IMR-90 (cell line): Measurements from ENCODE around the gene TMEM135. TPM values are rescaled to one million over a fixed set of nuclear protein-coding genes. Genes with fewer than 3 reads are reported as not detected.

ENCODE experiments used
- ATAC-seq: fragments of 200-7000 bp; cut with Tn5 transposase; 2 replicates; pipeline ENCODE4 v1.9.1; 2020; ENCODE audit warnings: low read depth, mild to moderate bottlenecking, moderate library complexity
- BruUV-seq: library from RNA; stranded (reverse); fragments of 400-500 nt; replicated peaks from 2 replicates; lab custom pipeline; 2021; lab: Mats Ljungman, UMichigan
- CTCF ChIA-PET: fragments of 300-600 bp; formaldehyde crosslinking; extraction: SDS; loops from one replicate; lab custom pipeline; 2021; ENCODE audit warnings: antibody characterized with exemption; lab: Yijun Ruan, JAX
- POLR2A ChIA-PET: fragments of 300-600 bp; sonication (Branson Sonifier 250); formaldehyde crosslinking; loops from one replicate; lab custom pipeline; 2022; ENCODE audit warnings: antibody characterized with exemption; ENCODE audit not compliant: unreplicated experiment; lab: Charles Lee
- DNase-seq: peaks from one replicate; pipeline ENCODE4 v3.0.0; 2013
- H2AFZ ChIP-seq: replicated peaks from 2 replicates; pipeline ENCODE3; 2013; ENCODE audit warnings: low read length, mild to moderate bottlenecking; ENCODE audit not compliant: poor library complexity
- H2AK5ac ChIP-seq: 2 replicates; pipeline ENCODE4 v1.6.1; 2013; ENCODE audit warnings: low read depth, low read length, inconsistent platforms
- H2AK9ac ChIP-seq: replicated peaks from 2 replicates; pipeline ENCODE3; 2013; ENCODE audit warnings: mild to moderate bottlenecking, low read depth, low read length, moderate library complexity; ENCODE audit not compliant: poor library complexity
- H2BK120ac ChIP-seq: 2 replicates; pipeline ENCODE4 v1.6.1; 2013; ENCODE audit warnings: low read depth, low read length, inconsistent platforms
- H2BK15ac ChIP-seq: 3 replicates; pipeline ENCODE4 v1.6.1; 2013; ENCODE audit warnings: low read depth, low read length, inconsistent platforms
- H2BK20ac ChIP-seq: 2 replicates; pipeline ENCODE4 v1.6.1; 2013; ENCODE audit warnings: low read depth, mild to moderate bottlenecking, inconsistent platforms, low read length, moderate library complexity
- H2BK5ac ChIP-seq: 2 replicates; pipeline ENCODE4 v1.6.1; 2013; ENCODE audit warnings: mild to moderate bottlenecking, low read depth, low read length, inconsistent platforms; ENCODE audit not compliant: poor library complexity, severe bottlenecking
- H3K14ac ChIP-seq: replicated peaks from 2 replicates; pipeline ENCODE4 v1.6.1; 2013; ENCODE audit warnings: low read depth, low read length, inconsistent platforms
- H3K18ac ChIP-seq: 2 replicates; pipeline ENCODE4 v1.6.1; 2013; ENCODE audit warnings: low read depth, low read length, control low read depth
- H3K23ac ChIP-seq: 2 replicates; pipeline ENCODE4 v1.6.1; 2013; ENCODE audit warnings: low read depth, low read length, inconsistent platforms
- H3K27ac ChIP-seq: 2 replicates; pipeline ENCODE4 v1.5.1; 2013; ENCODE audit warnings: mild to moderate bottlenecking, control low read depth, low read length; ENCODE audit not compliant: insufficient read depth
- H3K27me3 ChIP-seq: 2 replicates; pipeline ENCODE4 v1.6.1; 2013; ENCODE audit warnings: low read length; ENCODE audit not compliant: control insufficient read depth, insufficient read depth
- H3K36me3 ChIP-seq: 2 replicates; pipeline ENCODE4 v1.6.1; 2013; ENCODE audit warnings: low read length, mixed read lengths; ENCODE audit not compliant: control insufficient read depth, insufficient read depth
- H3K4ac ChIP-seq: 2 replicates; pipeline ENCODE4 v1.6.1; 2013; ENCODE audit warnings: low read depth, low read length, inconsistent platforms
- H3K4me1 ChIP-seq: 2 replicates; pipeline ENCODE4 v1.6.1; 2013; ENCODE audit warnings: low read length, mixed read lengths; ENCODE audit not compliant: control insufficient read depth, insufficient read depth
- H3K4me2 ChIP-seq: 2 replicates; pipeline ENCODE4 v1.6.1; 2013; ENCODE audit warnings: low read depth, mild to moderate bottlenecking, control low read depth, low read length, moderate library complexity
- H3K4me3 ChIP-seq: 2 replicates; pipeline ENCODE4 v1.5.1; 2013; ENCODE audit warnings: low read depth, mild to moderate bottlenecking, control low read depth, low read length, moderate library complexity; ENCODE audit not compliant: insufficient read depth
- H3K56ac ChIP-seq: 2 replicates; pipeline ENCODE4 v1.6.1; 2013; ENCODE audit warnings: low read length, inconsistent platforms; ENCODE audit not compliant: insufficient read depth; ENCODE audit errors: extremely low read depth
- H3K79me1 ChIP-seq, 2 experiments: 2 replicates each; pipeline ENCODE4 v1.6.1; 2013; ENCODE audit warnings: low read length in 2 of 2, inconsistent platforms in 1 of 2, low read depth in 1 of 2
- H3K9ac ChIP-seq: 2 replicates; pipeline ENCODE4 v1.6.1; 2013; ENCODE audit warnings: low read depth, low read length, control low read depth
- H3K9me1 ChIP-seq: 2 replicates; pipeline ENCODE4 v1.6.1; 2013; ENCODE audit warnings: low read length, inconsistent platforms; ENCODE audit not compliant: insufficient read depth
- H3K9me3 ChIP-seq: 2 replicates; pipeline ENCODE4 v1.6.1; 2013; ENCODE audit warnings: low read length; ENCODE audit not compliant: control insufficient read depth, insufficient read depth
- H4K20me1 ChIP-seq: 2 replicates; pipeline ENCODE4 v1.6.1; 2013; ENCODE audit warnings: low read length, inconsistent platforms; ENCODE audit not compliant: insufficient read depth
- H4K5ac ChIP-seq: 2 replicates; pipeline ENCODE4 v1.6.1; 2013; ENCODE audit warnings: mild to moderate bottlenecking, low read depth, low read length, control low read depth
- H4K8ac ChIP-seq, 2 experiments: 2 replicates each; pipeline ENCODE4 v1.6.1; 2013; ENCODE audit warnings: low read depth in 2 of 2, low read length in 2 of 2, control low read depth in 1 of 2, inconsistent platforms in 1 of 2
- H4K91ac ChIP-seq: 2 replicates; pipeline ENCODE4 v1.6.1; 2013; ENCODE audit warnings: low read depth, low read length, inconsistent platforms; ENCODE audit not compliant: insufficient read depth
- BHLHE40 ChIP-seq: fragments of 150-350 bp; IDR thresholded peaks from 2 replicates; pipeline ENCODE4 v1.6.1; 2016; ENCODE audit warnings: mild to moderate bottlenecking, low read depth, low read length
- CEBPB ChIP-seq: IDR thresholded peaks from 2 replicates; pipeline ENCODE4 v1.6.1; 2012; ENCODE audit warnings: low read depth, low read length, improper control_type of control experiment
- CHD1 ChIP-seq: IDR thresholded peaks from 2 replicates; pipeline ENCODE4 v1.6.1; 2012; ENCODE audit warnings: low read depth, low read length, improper control_type of control experiment
- FOS ChIP-seq: fragments of 150-350 bp; IDR thresholded peaks from 2 replicates; pipeline ENCODE4 v1.6.1; 2016; ENCODE audit warnings: low read depth, low read length
- MAZ ChIP-seq: IDR thresholded peaks from 2 replicates; pipeline ENCODE4 v1.6.1; 2012; ENCODE audit warnings: low read depth, mild to moderate bottlenecking, low read length, improper control_type of control experiment, moderate library complexity, borderline replicate concordance
- MXI1 ChIP-seq: IDR thresholded peaks from 2 replicates; pipeline ENCODE4 v1.6.1; 2012; ENCODE audit warnings: low read depth, mild to moderate bottlenecking, low read length, moderate library complexity, borderline replicate concordance
- NFE2L2 ChIP-seq: fragments of 150-350 bp; IDR thresholded peaks from 2 replicates; pipeline ENCODE4 v1.6.1; 2016; ENCODE audit warnings: low read depth, mild to moderate bottlenecking, low read length
- POLR2A ChIP-seq: IDR thresholded peaks from 2 replicates; pipeline ENCODE4 v1.6.1; 2012; ENCODE audit warnings: mild to moderate bottlenecking, low read depth, low read length
- RAD21 ChIP-seq: IDR thresholded peaks from 2 replicates; pipeline ENCODE4 v1.6.1; 2012; ENCODE audit warnings: low read length, improper control_type of control experiment
- RCOR1 ChIP-seq: IDR thresholded peaks from 2 replicates; pipeline ENCODE4 v1.6.1; 2012; ENCODE audit warnings: mild to moderate bottlenecking, low read length, improper control_type of control experiment; ENCODE audit not compliant: insufficient replicate concordance
- RFX5 ChIP-seq: IDR thresholded peaks from 2 replicates; pipeline ENCODE4 v1.8.0; 2012; ENCODE audit warnings: low read depth, mild to moderate bottlenecking, low read length, moderate library complexity
- SMC3 ChIP-seq: fragments of 150-350 bp; IDR thresholded peaks from 2 replicates; pipeline ENCODE4 v1.6.1; 2016; ENCODE audit warnings: low read depth, mild to moderate bottlenecking, antibody characterized with exemption, low read length, moderate library complexity
- WGBS, 2 experiments: methylation state at CpG; one replicate each; pipeline versions ENCODE4 v1.1.5 to v1.1.7; 2013; ENCODE audit warnings: missing lambda C conversion rate in 2 of 2; ENCODE audit not compliant: insufficient read length in 1 of 2; ENCODE audit errors: extremely low coverage in 2 of 2; 5-methylcytosine and 5-hydroxymethylcytosine counted together
- dilution Hi-C: fragments of 300-500 bp; cut with HindIII; formaldehyde crosslinking; loops from one replicate; pipeline ENCODE4 v1.14.3; 2018; ENCODE audit warnings: low sequenced_read_pairs; ENCODE audit not compliant: unreplicated experiment
- in situ Hi-C: fragments of 300-500 bp; cut with MboI; formaldehyde crosslinking; loops from 3 replicates; pipeline ENCODE4 v1.14.3; 2019; ENCODE audit warnings: low sequenced_read_pairs, inconsistent platforms, mixed read lengths
- intact Hi-C: fragments of 100-400 bp; cut with micrococcal nuclease; formaldehyde crosslinking; loops from 2 replicates; pipeline ENCODE4 v1.10.0; 2022
- polyA plus RNA-seq, 3 experiments: library from polyadenylated mRNA; depleted of rRNA; stranded (reverse); fragments of >200 nt; gene quantifications; 2 replicates each; pipeline ENCODE4 v1.2.3, GENCODE V29; 2012; ENCODE audit warnings: low replicate concordance in 1 of 3
- total RNA-seq: library from RNA; depleted of rRNA; stranded (reverse); fragments of >200 nt; gene quantifications from 2 replicates; pipeline ENCODE4 v1.2.3, GENCODE V29; 2012
- TF ChIP-seq, protein P1 (sequence below): fragments of 150-350 bp; IDR thresholded peaks from 2 replicates; pipeline ENCODE4 v1.6.1; 2017; ENCODE audit warnings: mild to moderate bottlenecking, antibody characterized with exemption, low read length, low read depth
- TF ChIP-seq, protein P2 (sequence below): fragments of 150-350 bp; IDR thresholded peaks from 2 replicates; pipeline ENCODE4 v1.6.1; 2016; ENCODE audit warnings: low read depth, mild to moderate bottlenecking, low read length, moderate library complexity, borderline replicate concordance
- TF ChIP-seq, protein P3 (sequence below): conservative IDR thresholded peaks from 2 replicates; pipeline ENCODE4 v1.5.1; 2012; ENCODE audit warnings: mild to moderate bottlenecking, low read depth, low read length, improper control_type of control experiment

Gene TMEM135
- total and polyA plus RNA-seq, 2 of the 4 experiments (the other 2 are of a cell fraction): 3.9 to 5.9 TPM

DNA sequence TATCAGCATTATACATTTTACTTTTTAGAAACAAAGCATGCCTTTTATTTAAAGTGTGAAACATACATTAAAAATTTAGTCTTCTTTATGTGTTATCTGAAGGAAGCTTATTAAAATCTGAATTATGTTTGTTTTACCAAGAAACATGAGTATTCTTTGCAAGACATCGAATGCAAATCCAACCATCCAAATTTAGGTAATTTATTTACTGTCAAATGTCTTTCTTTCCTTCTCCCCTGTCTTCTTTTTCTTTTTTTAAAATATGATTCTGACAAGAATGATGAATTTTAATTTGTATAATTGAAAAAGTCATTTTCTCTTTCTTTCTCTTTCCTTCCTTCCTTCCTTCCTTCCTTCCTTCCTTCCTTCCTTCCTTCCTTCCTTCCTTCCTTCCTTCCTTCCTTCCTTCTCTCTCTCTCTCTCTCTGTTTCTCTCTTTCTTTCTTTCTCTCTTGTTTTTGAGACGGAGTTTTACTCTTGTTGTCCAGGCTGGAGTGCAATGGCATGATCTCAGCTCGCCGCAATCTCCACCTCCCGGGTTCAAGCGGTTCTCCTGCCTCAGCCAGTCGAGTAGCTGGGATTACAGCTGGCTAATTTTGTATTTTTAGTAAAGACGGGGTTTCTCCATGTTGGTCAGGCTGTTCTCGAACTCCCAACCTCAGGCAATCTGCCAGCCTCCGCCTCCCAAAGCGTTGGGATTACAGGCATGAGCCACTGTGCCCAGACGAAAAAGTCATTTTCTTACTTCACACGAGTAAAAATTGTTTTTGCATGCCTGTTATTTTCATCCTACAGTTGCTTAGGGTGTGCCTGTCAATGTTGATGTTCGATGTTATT, 157.5 kb downstream of the TMEM135 start:
- H2BK5ac ChIP-seq: no peak overlapping the region
- no peak overlapping the region for H3K23ac ChIP-seq
- no peak overlapping the region for H4K91ac ChIP-seq
- H3K27ac ChIP-seq: no peak overlapping the region
- H3K4me1 ChIP-seq: no peaks in the 10 kb centered on the region
- intact Hi-C loops (loop anchor here (5.0 kb wide), 1 partner anchor 87 kb away; no protein-coding TSS in a partner anchor), in situ Hi-C loops (no loop called here), dilution Hi-C loops (no loop called here)
- no peak overlapping the region for H2BK120ac ChIP-seq
- no peaks in the 10 kb centered on the region for H3K9me1 ChIP-seq
- no peaks in the 10 kb centered on the region for H3K27me3 ChIP-seq
- no peak overlapping the region for H2AK5ac ChIP-seq
- no TSS peak for BruUV-seq
- H3K14ac ChIP-seq: no peak overlapping the region
- H2AFZ ChIP-seq: no peak overlapping the region
- no peaks in the 10 kb centered on the region for H3K9me3 ChIP-seq
- H3K4me2 ChIP-seq: no peak overlapping the region
- no peak overlapping the region for H2AK9ac ChIP-seq
- ATAC-seq: no peak
- H3K4me3 ChIP-seq: no peak overlapping the region
- H2BK20ac ChIP-seq: no peak overlapping the region
- H4K20me1 ChIP-seq: no peaks in the 10 kb centered on the region
- no peak overlapping the region for H3K4ac ChIP-seq
- ChIA-PET POLR2A (no interaction called here), CTCF (no interaction called here)
- H2BK15ac ChIP-seq: no peak overlapping the region
- no peaks in the 10 kb centered on the region for H3K36me3 ChIP-seq
- no peak overlapping the region for H3K9ac ChIP-seq
- no peak for DNase-seq
- H3K56ac ChIP-seq: no peak overlapping the region
- H4K8ac ChIP-seq: no peak overlapping the region
- no peak overlapping the region for H4K5ac ChIP-seq
- 0 out of 4 replicates have a peak, but pooled peaks cover 0 to 2% of the 10 kb centered on the region in 2 experiments for H3K79me1 ChIP-seq
- WGBS, 2 experiments: 100% methylated on average over 1 of the region's 14 CpGs
- H3K18ac ChIP-seq: no peak overlapping the region
- TF ChIP-seq NFE2L2: no peak
- TF ChIP-seq, protein P1, sequence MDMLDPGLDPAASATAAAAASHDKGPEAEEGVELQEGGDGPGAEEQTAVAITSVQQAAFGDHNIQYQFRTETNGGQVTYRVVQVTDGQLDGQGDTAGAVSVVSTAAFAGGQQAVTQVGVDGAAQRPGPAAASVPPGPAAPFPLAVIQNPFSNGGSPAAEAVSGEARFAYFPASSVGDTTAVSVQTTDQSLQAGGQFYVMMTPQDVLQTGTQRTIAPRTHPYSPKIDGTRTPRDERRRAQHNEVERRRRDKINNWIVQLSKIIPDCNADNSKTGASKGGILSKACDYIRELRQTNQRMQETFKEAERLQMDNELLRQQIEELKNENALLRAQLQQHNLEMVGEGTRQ: no peak
- no peak for TF ChIP-seq RAD21
- TF ChIP-seq MXI1: no peak
- no peak for TF ChIP-seq RCOR1
- no peak for TF ChIP-seq RFX5
- TF ChIP-seq, protein P2, sequence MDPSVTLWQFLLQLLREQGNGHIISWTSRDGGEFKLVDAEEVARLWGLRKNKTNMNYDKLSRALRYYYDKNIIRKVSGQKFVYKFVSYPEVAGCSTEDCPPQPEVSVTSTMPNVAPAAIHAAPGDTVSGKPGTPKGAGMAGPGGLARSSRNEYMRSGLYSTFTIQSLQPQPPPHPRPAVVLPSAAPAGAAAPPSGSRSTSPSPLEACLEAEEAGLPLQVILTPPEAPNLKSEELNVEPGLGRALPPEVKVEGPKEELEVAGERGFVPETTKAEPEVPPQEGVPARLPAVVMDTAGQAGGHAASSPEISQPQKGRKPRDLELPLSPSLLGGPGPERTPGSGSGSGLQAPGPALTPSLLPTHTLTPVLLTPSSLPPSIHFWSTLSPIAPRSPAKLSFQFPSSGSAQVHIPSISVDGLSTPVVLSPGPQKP: no peak
- TF ChIP-seq MAZ: no peak
- TF ChIP-seq, protein P3, sequence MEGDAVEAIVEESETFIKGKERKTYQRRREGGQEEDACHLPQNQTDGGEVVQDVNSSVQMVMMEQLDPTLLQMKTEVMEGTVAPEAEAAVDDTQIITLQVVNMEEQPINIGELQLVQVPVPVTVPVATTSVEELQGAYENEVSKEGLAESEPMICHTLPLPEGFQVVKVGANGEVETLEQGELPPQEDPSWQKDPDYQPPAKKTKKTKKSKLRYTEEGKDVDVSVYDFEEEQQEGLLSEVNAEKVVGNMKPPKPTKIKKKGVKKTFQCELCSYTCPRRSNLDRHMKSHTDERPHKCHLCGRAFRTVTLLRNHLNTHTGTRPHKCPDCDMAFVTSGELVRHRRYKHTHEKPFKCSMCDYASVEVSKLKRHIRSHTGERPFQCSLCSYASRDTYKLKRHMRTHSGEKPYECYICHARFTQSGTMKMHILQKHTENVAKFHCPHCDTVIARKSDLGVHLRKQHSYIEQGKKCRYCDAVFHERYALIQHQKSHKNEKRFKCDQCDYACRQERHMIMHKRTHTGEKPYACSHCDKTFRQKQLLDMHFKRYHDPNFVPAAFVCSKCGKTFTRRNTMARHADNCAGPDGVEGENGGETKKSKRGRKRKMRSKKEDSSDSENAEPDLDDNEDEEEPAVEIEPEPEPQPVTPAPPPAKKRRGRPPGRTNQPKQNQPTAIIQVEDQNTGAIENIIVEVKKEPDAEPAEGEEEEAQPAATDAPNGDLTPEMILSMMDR: no peak
- no peak for TF ChIP-seq POLR2A
- TF ChIP-seq CEBPB: no peak
- no peak for TF ChIP-seq CHD1
- TF ChIP-seq SMC3: no peak
- TF ChIP-seq FOS: no peak
- TF ChIP-seq BHLHE40: no peak
